ENCODE results near the gene LRFN3.
A peak's percentile ranks its signal among the peaks of the same experiment; 100 is the strongest.

Gene LRFN3

DNA sequence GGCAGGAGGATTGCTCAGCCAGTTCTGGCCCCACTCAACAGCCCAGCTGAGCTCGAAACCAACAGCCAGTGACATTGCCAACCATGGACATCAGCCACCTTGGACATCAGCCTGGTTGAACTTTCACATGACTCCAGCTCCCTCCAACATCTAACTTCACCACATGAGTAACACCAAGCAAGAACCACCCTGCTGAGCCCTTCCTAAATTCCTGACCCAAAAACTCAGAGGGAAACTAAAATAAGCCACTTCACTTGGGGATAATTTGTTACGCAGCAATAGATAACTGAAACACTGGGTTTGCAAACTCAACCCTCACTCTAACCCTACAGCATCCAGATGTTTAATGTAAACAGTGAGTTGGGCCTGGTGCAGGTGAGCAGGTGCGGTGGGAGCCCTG is 10.7 kb upstream of the LRFN3 start:
- no peak overlapping the region for H3K27ac ChIP-seq (ENCODE audit: low read depth, low read length, severe bottlenecking)
- H3K4me3 ChIP-seq (ENCODE audit: extremely low read depth, insufficient read depth, low read length, poor library complexity, severe bottlenecking) = no peak overlapping the region
- WGBS, 2 experiments (ENCODE audit: insufficient coverage in 2 of 2) = 86 to 100% methylated on average over 2 to 3 of the region's 3 CpGs
- no peaks in the 10 kb centered on the region for H3K9me3 ChIP-seq (ENCODE audit: control insufficient read depth, low read length)
- H3K36me3 ChIP-seq (ENCODE audit: control insufficient read depth, insufficient read depth, low read length) = no peaks in the 10 kb centered on the region
- no peaks in the 10 kb centered on the region for H3K4me1 ChIP-seq (ENCODE audit: control insufficient read depth, insufficient read depth, low read length, poor library complexity, severe bottlenecking)

DNA sequence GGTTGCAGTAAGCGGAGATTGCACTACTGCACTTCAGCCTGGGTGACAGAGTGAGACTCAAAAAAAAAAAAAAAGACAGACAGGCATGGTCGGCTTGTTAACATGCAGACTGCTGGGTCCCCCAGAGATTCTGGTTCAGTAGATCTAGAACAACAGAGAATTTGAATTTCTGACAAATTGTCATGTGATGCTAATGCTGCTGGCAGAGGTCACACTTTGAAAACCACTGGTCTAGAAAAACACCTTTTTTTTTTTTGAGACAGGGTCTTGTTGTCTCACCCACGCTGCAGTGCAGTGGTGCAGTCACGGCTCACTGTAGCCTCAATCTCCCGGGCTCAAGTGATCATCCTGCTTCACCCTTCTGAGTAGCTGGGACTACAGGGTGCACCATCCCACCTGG is 7.7 kb upstream of the LRFN3 start:
- Histone ChIP-seq H3K4me3 (ENCODE audit: extremely low read depth, insufficient read depth, low read length, poor library complexity, severe bottlenecking) (no peak overlapping the region), H3K27ac (ENCODE audit: low read depth, low read length, severe bottlenecking) (no peak overlapping the region), H3K9me3 (ENCODE audit: control insufficient read depth, low read length) (no peaks in the 10 kb centered on the region), H3K36me3 (ENCODE audit: control insufficient read depth, insufficient read depth, low read length) (no peaks in the 10 kb centered on the region), H3K4me1 (ENCODE audit: control insufficient read depth, insufficient read depth, low read length, poor library complexity, severe bottlenecking) (no peaks in the 10 kb centered on the region)
- WGBS, 2 experiments (ENCODE audit: insufficient coverage in 2 of 2) = 91 to 93% methylated on average over 4 to 5 of the region's 5 CpGs

- 89 to 100% methylated on average over 1 to 2 of the region's 2 CpGs for WGBS, 2 experiments (ENCODE audit: insufficient coverage in 2 of 2)
- Histone ChIP-seq H3K9me3 (ENCODE audit: control insufficient read depth, low read length) (no peaks in the 10 kb centered on the region), H3K36me3 (ENCODE audit: control insufficient read depth, insufficient read depth, low read length) (no peaks in the 10 kb centered on the region), H3K4me3 (ENCODE audit: extremely low read depth, insufficient read depth, low read length, poor library complexity, severe bottlenecking) (no peak overlapping the region), H3K27ac (ENCODE audit: low read depth, low read length, severe bottlenecking) (no peak overlapping the region), H3K4me1 (ENCODE audit: control insufficient read depth, insufficient read depth, low read length, poor library complexity, severe bottlenecking) (no peaks in the 10 kb centered on the region)
These were observed 6.3 kb upstream of the LRFN3 start for GRCh38 chr19:35929876-35930275.

GRCh38 chr19:35931161-35931873 is 4.9 kb upstream of the LRFN3 start:
- H3K4me3 ChIP-seq (ENCODE audit: extremely low read depth, insufficient read depth, low read length, poor library complexity, severe bottlenecking) = peak overlapping the region; percentile 30

DNA sequence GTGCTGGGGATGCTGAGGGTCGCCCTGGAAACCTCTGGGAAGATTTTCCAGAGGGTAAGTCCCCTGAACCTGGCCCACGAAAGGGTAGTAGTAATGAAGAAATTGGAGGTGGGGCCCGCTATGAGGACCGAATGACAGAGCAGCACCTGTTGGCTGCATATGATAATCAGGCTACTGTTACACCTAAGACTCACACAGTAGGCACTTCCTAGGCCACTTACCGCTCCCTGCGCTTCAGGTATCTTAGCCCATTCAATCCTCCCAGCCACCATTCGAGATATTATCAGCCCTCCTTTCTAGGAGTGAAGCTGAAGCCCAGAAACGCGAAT is 4.3 kb upstream of the LRFN3 start:
- Histone ChIP-seq H3K27ac (ENCODE audit: low read depth, low read length, severe bottlenecking) (no peak overlapping the region), H3K4me1 (ENCODE audit: control insufficient read depth, insufficient read depth, low read length, poor library complexity, severe bottlenecking) (no peaks in the 10 kb centered on the region), H3K4me3 (ENCODE audit: extremely low read depth, insufficient read depth, low read length, poor library complexity, severe bottlenecking) (no peak overlapping the region), H3K36me3 (ENCODE audit: control insufficient read depth, insufficient read depth, low read length) (no peaks in the 10 kb centered on the region), H3K9me3 (ENCODE audit: control insufficient read depth, low read length) (no peaks in the 10 kb centered on the region)
- 12 to 16% methylated on average over 4 to 7 of the region's 9 CpGs for WGBS, 2 experiments (ENCODE audit: insufficient coverage in 2 of 2)

More at GRCh38 chr19:35931161-35931873, 4.9 kb upstream of the LRFN3 start:
- 1 to 2% methylated on average over 26 to 46 of the region's 47 CpGs for WGBS, 2 experiments (ENCODE audit: insufficient coverage in 2 of 2)
- Histone ChIP-seq H3K27ac (ENCODE audit: low read depth, low read length, severe bottlenecking) (peak overlapping the region; percentile 53), H3K4me1 (ENCODE audit: control insufficient read depth, insufficient read depth, low read length, poor library complexity, severe bottlenecking) (no peaks in the 10 kb centered on the region), H3K36me3 (ENCODE audit: control insufficient read depth, insufficient read depth, low read length) (no peaks in the 10 kb centered on the region), H3K9me3 (ENCODE audit: control insufficient read depth, low read length) (no peaks in the 10 kb centered on the region)

DNA sequence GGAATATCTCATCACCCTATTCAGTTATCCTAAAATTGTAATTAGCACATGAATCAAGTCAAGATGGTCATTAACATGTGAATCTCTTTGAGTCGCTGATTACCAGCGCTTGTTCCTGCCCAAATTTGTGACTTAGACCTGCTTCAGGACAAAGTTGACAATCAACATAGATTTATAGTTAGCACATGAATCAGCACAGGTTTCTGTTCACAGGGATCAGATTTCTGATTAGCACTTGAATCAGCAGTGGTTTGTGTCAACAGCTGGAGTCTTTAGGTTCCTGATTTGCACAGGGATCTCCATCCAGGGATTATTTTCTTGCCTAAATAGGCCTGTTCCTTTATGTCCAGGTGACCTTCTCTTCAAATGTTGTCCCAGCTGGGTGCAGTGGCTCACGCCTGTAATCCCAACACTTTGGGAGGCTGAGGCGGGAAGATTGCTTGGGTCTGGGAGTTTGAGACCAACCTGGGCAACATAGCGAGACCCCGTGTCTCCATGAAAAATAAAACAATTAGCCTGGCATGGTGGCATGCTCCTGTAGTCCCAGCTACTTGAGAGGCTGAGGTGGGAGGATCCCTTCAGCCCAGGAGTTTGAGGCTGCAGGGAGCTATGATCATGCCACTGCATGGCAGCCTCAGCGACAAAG is 3.8 kb upstream of the LRFN3 start:
- no peaks in the 10 kb centered on the region for H3K9me3 ChIP-seq (ENCODE audit: control insufficient read depth, low read length)
- WGBS, 2 experiments (ENCODE audit: insufficient coverage in 2 of 2) = 58 to 59% methylated on average over 4 to 7 of the region's 7 CpGs
- H3K36me3 ChIP-seq (ENCODE audit: control insufficient read depth, insufficient read depth, low read length) = no peaks in the 10 kb centered on the region

GRCh38 chr19:35936738-35937268 is 629 bp downstream of the LRFN3 start:
- Histone ChIP-seq H3K36me3 (ENCODE audit: control insufficient read depth, insufficient read depth, low read length) (peaks cover 11% of the 10 kb centered on the region), H3K4me1 (ENCODE audit: control insufficient read depth, insufficient read depth, low read length, poor library complexity, severe bottlenecking) (no peaks in the 10 kb centered on the region), H3K9me3 (ENCODE audit: control insufficient read depth, low read length) (no peaks in the 10 kb centered on the region), H3K27ac (ENCODE audit: low read depth, low read length, severe bottlenecking) (no peak overlapping the region), H3K4me3 (ENCODE audit: extremely low read depth, insufficient read depth, low read length, poor library complexity, severe bottlenecking) (peak overlapping the region; percentile 72)
- 31 to 33% methylated on average over 11 of the region's 11 CpGs for WGBS, 2 experiments (ENCODE audit: insufficient coverage in 2 of 2)

More for the DNA sequence above, 3.8 kb upstream of the LRFN3 start:
- H3K27ac ChIP-seq (ENCODE audit: low read depth, low read length, severe bottlenecking) = no peak overlapping the region
- no peak overlapping the region for H3K4me3 ChIP-seq (ENCODE audit: extremely low read depth, insufficient read depth, low read length, poor library complexity, severe bottlenecking)
- no peaks in the 10 kb centered on the region for H3K4me1 ChIP-seq (ENCODE audit: control insufficient read depth, insufficient read depth, low read length, poor library complexity, severe bottlenecking)

- 77 to 79% methylated on average over 13 to 14 of the region's 14 CpGs for WGBS, 2 experiments (ENCODE audit: insufficient coverage in 2 of 2)
- Histone ChIP-seq H3K27ac (ENCODE audit: low read depth, low read length, severe bottlenecking) (no peak overlapping the region), H3K4me1 (ENCODE audit: control insufficient read depth, insufficient read depth, low read length, poor library complexity, severe bottlenecking) (no peaks in the 10 kb centered on the region), H3K9me3 (ENCODE audit: control insufficient read depth, low read length) (no peaks in the 10 kb centered on the region), H3K4me3 (ENCODE audit: extremely low read depth, insufficient read depth, low read length, poor library complexity, severe bottlenecking) (peak overlapping the region; percentile 72), H3K36me3 (ENCODE audit: control insufficient read depth, insufficient read depth, low read length) (peaks cover 18% of the 10 kb centered on the region)
These were observed 1.4 kb downstream of the LRFN3 start for GRCh38 chr19:35937345-35938281.

DNA sequence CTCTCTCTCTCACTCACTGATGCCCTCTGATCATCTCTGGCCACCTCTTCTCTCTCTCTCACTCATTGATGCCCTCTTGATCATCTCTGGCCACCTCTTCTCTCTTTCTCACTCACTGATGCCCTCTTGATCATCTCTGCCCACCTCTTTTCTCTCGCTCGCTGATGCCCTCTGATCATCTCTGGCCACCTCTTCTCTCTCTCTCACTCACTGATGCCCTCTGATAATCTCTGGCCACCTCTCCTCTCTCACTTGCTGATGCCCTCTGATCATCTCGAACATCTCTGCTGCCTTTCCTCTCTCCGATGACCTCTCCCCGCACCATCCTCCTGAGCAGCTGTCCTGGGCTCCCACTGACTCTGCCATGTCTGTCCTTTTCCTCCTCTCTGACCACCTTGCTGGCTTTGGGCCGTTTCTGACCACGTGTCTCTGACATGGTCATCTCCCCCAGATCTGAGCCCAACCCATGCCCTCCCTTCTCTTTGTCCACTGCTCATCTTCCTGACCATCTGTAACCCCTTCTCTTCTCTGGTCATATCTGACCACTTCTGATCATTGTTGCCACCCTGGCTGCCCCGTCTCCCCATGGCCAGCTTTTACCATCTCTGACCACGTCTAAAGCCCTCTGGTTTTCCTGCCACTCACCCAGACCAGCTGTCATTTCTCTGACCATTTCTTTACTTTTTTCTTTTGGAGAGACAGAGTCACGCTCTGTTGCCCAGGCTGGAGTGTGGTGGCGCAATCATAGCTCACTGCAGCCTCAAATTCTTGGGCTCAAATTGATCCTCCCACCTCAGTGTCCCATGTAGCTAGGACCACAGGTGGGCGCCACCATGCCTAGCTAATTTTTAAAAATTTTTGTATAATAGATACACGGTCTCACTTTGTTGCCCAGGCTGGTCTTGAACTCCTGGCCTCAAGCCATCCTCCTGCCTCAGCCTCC is 2.4 kb downstream of the LRFN3 start:
- Histone ChIP-seq H3K9me3 (ENCODE audit: control insufficient read depth, low read length) (no peaks in the 10 kb centered on the region), H3K4me3 (ENCODE audit: extremely low read depth, insufficient read depth, low read length, poor library complexity, severe bottlenecking) (peak overlapping the region; percentile 0), H3K27ac (ENCODE audit: low read depth, low read length, severe bottlenecking) (no peak overlapping the region), H3K36me3 (ENCODE audit: control insufficient read depth, insufficient read depth, low read length) (peaks cover 18% of the 10 kb centered on the region), H3K4me1 (ENCODE audit: control insufficient read depth, insufficient read depth, low read length, poor library complexity, severe bottlenecking) (no peaks in the 10 kb centered on the region)
- WGBS, 2 experiments (ENCODE audit: insufficient coverage in 2 of 2) = 90 to 93% methylated on average over 10 to 11 of the region's 13 CpGs
